ENCODE measurements around the gene ITPA. TPM values are rescaled to one million over a fixed set of nuclear protein-coding genes. Genes with fewer than 3 reads are reported as not detected.

The ITPA gene
- total and polyA plus RNA-seq, 2 of the 8 experiments (the other 6 are each of a cell fraction or from before 2014, with no cell fraction given), result 88.2 to 94.0 TPM

DNA sequence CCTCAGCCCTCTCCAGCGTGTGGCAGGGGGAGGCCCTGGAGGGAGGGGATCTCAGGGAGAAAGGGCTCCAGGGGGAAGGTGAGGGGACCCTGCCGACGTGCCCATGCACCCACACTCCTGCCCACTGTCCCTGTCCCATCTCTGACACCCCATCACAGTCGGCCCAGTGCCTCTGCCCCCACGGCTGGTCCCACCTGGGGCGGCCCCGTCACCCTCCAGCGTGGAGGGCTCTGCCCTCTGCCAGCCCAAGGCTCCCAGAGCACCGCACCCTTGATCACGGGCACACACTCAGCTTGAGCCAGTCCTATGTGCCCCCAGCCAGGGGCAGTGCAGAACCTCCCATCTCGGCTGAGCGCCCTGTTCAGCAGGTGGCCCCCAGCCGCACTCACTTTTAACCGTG lies 20.5 kb downstream of the ITPA start:
- TF ChIP-seq RXRA (IDR thresholded peaks at IDR 0.05; ENCODE audit: insufficient read depth, low read depth, low read length) (no peak), NANOG (IDR thresholded peaks at IDR 0.05; ENCODE audit: insufficient read depth, low read depth, low read length, poor library complexity, severe bottlenecking) (no peak), KDM5A (IDR thresholded peaks at IDR 0.05; ENCODE audit: low read length) (no peak), SP4 (IDR thresholded peaks at IDR 0.05; ENCODE audit: low read length) (no peak)
- ChIA-PET CTCF (ENCODE audit: partially characterized antibody) (interaction anchor here (2.4 kb wide), 1 partner anchor 18 kb away, joined by 6 read pairs; no protein-coding TSS in a partner anchor), POLR2A (ENCODE audit: partially characterized antibody) (interaction anchor here (8.1 kb wide), 1 partner anchor 11 kb away, joined by 61 read pairs; the partner anchor contains the start of gene SLC4A11)
- Histone ChIP-seq H3K27me3 (replicated peaks in 1 of 4; ENCODE audit: control insufficient read depth in 3 of 4, extremely low read depth in 1 of 4, insufficient read depth in 3 of 4, low read length in 3 of 4) (no peaks in the 10 kb centered on the region), H3K4me2 (ENCODE audit: insufficient read depth in 1 of 2, low read depth in 2 of 2, low read length in 2 of 2) (no peak overlapping the region), H4K8ac (ENCODE audit: extremely low read depth, insufficient read depth, low read length) (no peak overlapping the region), H4K91ac (replicated peaks; ENCODE audit: insufficient read length, low read length) (no peak overlapping the region), H3K23me2 (ENCODE audit: low read depth, low read length) (no peaks in the 10 kb centered on the region), H2BK5ac (ENCODE audit: low read depth, low read length) (no peak overlapping the region), H3K79me1 (ENCODE audit: low read depth, low read length) (no peaks in the 10 kb centered on the region; the same call in 1 of the 2 replicates), H3K27ac (ENCODE audit: low read depth, low read length) (no peak overlapping the region), H3K23ac (ENCODE audit: insufficient read length) (no peak overlapping the region), H2BK120ac (replicated peaks; ENCODE audit: low read depth, low read length) (no peak overlapping the region), H2BK15ac (ENCODE audit: low read length) (no peak overlapping the region), H3K4me3 (ENCODE audit: extremely low read depth in 1 of 4, insufficient read depth in 2 of 4, low read depth in 3 of 4, low read length in 4 of 4) (no peak overlapping the region), H3K56ac (replicated peaks; ENCODE audit: insufficient read length, low read depth, low read length) (no peak overlapping the region), H3K79me2 (ENCODE audit: control insufficient read depth in 1 of 2, insufficient read depth in 2 of 2, low read length in 2 of 2) (no peaks in the 10 kb centered on the region), H3K9me3 (ENCODE audit: insufficient read depth in 2 of 2, low read depth in 1 of 2, low read length in 1 of 2) (no peaks in the 10 kb centered on the region), H2AK5ac (ENCODE audit: low read depth, low read length) (no peak overlapping the region), H2BK12ac (ENCODE audit: low read depth, low read length) (no peak overlapping the region), H2BK20ac (ENCODE audit: low read length) (no peak overlapping the region), H4K5ac (ENCODE audit: insufficient read length, low read depth, low read length) (no peak overlapping the region), H3K4ac (replicated peaks; ENCODE audit: insufficient read length, low read depth, low read length) (no peak overlapping the region), H3K18ac (ENCODE audit: extremely low read depth, low read length) (no peak overlapping the region), H3K4me1 (replicated peaks in 1 of 4; ENCODE audit: control insufficient read depth in 3 of 4, insufficient read depth in 4 of 4, low read length in 3 of 4) (no peaks in the 10 kb centered on the region; a peak in 1 of 7 replicates), H4K20me1 (replicated peaks in 1 of 2; ENCODE audit: control insufficient read depth in 1 of 2, insufficient read depth in 2 of 2, low read length in 2 of 2) (peaks cover 0 to 2% of the 10 kb centered on the region in 2 experiments), H3K36me3 (ENCODE audit: control insufficient read depth in 2 of 4, insufficient read depth in 4 of 4, low read length in 3 of 4) (peaks cover 0 to 8% (median 2%) of the 10 kb centered on the region in 4 experiments; a peak in 3 of 8 replicates), H3K9ac (replicated peaks in 1 of 4; ENCODE audit: extremely low read depth in 1 of 4, low read depth in 3 of 4, low read length in 3 of 4) (no peak overlapping the region), H2AFZ (ENCODE audit: low read length) (no peak overlapping the region), H3K14ac (ENCODE audit: insufficient read length) (no peak overlapping the region)
- WGBS, 2 experiments (ENCODE audit: extremely low coverage in 1 of 2, insufficient coverage in 1 of 2, insufficient read length in 1 of 2, insufficient replicate concordance in 2 of 2, low coverage in 1 of 2, low lambda C conversion rate in 2 of 2, missing lambda C conversion rate in 1 of 2), result 93% methylated on average over 10 of the region's 14 CpGs; no CpG with 5 or more reads in 1 of the 2 experiments
- FAIRE-seq, result no peak
- DNase-seq (ENCODE audit: low read depth in 1 of 2, low spot score in 2 of 2), result no peak
